ENCODE data around the gene NLGN1.
"Not testable (repeated sequence)": the region's sequence is repeated elsewhere in the genome, so short reads cannot be mapped to it uniquely, and the experiment has no call there.

The NLGN1 gene

DNA sequence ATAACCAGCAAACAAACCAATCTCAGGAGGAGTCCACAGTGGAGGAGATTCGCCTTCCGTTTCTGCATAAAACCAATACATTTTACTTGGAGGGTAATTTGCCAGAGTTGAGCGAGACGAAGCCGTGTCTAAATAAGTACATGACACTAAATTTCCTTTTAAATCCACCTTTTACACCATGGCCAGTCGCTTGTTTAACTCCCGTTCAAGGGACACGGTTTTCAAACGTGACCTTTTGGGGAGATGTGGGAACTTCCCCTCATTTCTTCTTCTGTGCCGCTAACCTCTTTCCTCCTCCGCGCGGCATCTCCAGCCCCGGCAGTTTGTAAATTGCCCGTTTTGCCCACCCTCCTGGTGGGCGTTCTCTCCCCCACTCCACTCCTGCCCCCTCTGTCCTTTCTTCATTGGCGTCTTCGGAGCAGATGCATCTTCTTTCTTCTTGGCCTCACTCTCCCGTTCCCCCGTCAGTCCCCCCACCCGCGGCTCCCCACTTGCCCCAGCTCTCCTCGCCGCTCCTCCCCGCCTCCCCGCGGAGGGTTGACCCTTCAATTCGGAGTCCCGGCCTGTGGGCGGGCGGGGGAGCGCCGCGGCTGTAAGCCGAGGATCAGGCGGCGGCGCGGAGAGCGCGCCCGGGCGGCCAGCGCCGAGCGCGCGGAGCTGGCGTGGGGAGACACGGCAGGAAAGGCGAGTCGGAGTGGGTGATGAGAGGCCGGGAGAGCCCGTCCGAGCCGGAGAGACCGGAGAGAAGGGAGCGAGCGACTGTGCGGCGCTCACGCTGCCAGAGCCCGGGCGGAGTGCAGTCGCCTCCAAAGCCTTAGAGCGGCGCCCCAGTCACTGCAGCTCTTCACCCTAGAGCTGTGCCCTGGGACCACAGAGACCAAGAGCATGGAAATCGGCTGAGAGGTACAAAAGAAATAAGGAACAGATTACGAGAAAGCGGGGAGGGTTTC lies at the start of gene NLGN1:
Gene NLGN1, plus strand, starts transcription at position 584 of the 950 bp plus-strand sequence.
- peaks cover 76% of the 10 kb centered on the region for H3K27me3 Mint-ChIP-seq (ENCODE audit: low read depth)
- H3K4me3 Mint-ChIP-seq = peak within 1 kb of the TSS; percentile 26
- H3K36me3 Mint-ChIP-seq (ENCODE audit: low read depth) = no peaks in the 10 kb centered on the region
- peak within 1 kb of the TSS; percentile 6 for H3K27ac Mint-ChIP-seq
- peaks cover 18% of the 10 kb centered on the region for H3K4me1 Mint-ChIP-seq (ENCODE audit: low read depth)
- H3K9me3 Mint-ChIP-seq = no peaks in the 10 kb centered on the region

DNA sequence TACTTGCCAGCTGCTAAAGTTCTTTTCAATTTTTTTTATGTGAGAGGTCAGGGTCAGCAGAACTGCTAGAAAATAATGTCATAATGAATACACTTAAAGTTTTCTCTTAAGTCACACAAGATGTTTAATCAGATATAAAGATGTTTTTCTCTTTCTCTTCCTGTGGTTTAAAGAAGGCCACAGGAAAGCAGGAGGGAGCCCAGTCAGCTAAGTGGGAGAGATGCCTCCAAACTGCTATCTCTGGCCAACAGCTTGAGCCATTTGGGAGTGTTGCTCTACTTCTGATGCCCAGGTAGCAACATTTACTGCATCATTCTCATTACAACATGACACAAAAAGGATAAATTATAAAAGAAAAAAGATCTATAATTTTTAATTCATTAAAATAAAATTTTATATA lies 45.7 kb upstream of the NLGN1 start:
- Mint-ChIP-seq H3K36me3 (ENCODE audit: low read depth) (no peaks in the 10 kb centered on the region), H3K9me3 (peaks cover 9% of the 10 kb centered on the region), H3K4me1 (ENCODE audit: low read depth) (no peaks in the 10 kb centered on the region), H3K27ac (no peak overlapping the region), H3K27me3 (ENCODE audit: low read depth) (no peaks in the 10 kb centered on the region), H3K4me3 (no peak overlapping the region)

DNA sequence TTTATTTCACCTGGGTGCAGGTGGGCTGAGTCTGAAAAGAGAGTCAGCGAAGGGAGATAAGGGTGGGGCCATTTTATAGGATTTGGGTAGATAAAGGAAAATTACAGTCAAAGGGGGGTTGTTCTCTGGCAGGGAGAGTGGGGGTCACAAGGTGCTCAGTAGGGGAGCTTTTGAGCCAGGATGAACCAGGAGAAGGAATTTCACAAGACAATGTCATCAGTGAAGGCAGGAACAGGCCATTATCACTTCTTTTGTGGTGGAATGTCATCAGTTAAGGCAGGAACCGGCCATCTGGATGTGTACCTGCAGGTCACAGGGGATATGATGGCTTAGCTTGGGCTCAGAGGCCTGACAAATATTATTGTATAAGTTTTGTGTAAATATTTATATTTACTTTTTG lies 44.4 kb upstream of the NLGN1 start:
- H3K27me3 Mint-ChIP-seq (ENCODE audit: low read depth); H3K27ac Mint-ChIP-seq: not testable (repeated sequence)

DNA sequence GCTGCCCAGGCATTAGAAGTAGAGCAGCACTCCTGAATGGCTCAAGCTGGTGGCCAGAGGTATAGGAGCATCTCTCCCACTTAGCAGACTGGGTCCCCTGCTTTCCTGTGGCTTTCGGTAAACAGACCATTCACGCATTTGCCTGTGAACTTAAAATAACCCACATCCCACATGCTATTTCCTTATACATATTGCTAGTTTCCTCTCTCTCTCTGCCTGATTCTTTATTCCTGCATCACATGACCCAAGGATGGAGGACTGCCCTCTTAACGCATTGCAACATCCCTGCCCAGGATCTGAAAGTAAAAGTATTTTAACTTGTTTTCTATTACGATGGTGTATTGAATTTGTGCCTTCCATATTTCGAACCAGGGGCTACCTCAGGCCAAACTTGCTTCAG lies 43.4 kb upstream of the NLGN1 start:
- Mint-ChIP-seq H3K27ac (no peak overlapping the region), H3K36me3 (ENCODE audit: low read depth) (no peaks in the 10 kb centered on the region), H3K4me1 (ENCODE audit: low read depth) (no peaks in the 10 kb centered on the region), H3K4me3 (no peak overlapping the region), H3K9me3 (peaks cover 6% of the 10 kb centered on the region), H3K27me3 (ENCODE audit: low read depth) (no peaks in the 10 kb centered on the region)

More for the DNA sequence above, 44.4 kb upstream of the NLGN1 start:
- not testable (repeated sequence) for H3K4me1 Mint-ChIP-seq (ENCODE audit: low read depth); H3K4me3 Mint-ChIP-seq; H3K9me3 Mint-ChIP-seq; H3K36me3 Mint-ChIP-seq (ENCODE audit: low read depth)

DNA sequence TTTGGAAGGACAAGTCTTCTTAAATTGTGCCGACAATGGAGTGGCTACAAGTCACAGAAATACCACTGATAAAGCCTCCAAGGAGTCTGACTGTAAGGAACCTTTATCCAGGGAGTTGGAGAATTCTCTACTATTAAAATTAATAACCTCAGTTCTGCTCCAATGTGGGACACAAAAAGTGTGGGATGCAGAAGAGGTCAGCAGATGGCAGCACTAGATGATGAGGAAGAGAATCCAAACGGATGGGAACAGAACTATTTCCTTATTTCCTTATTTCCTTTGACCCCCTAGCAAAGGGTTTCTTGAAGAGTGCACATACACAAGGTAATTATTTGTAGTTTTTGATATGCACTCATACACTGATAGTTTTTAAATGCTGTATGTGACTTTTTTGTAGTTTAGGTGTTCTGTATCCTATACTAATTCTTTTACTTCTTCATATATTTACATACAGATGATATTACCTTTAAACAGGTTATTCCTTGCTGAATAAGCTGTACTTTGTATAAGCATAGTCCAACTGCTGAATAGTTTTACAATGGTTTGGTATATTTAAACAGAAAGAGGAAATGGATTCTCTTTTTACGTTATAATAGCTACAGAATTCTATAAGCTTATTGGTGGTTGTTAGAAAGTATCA lies 25.6 kb upstream of the NLGN1 start:
- H3K27me3 Mint-ChIP-seq (ENCODE audit: low read depth) = no peaks in the 10 kb centered on the region
- H3K4me1 Mint-ChIP-seq (ENCODE audit: low read depth) = no peaks in the 10 kb centered on the region
- H3K36me3 Mint-ChIP-seq (ENCODE audit: low read depth) = no peaks in the 10 kb centered on the region
- H3K27ac Mint-ChIP-seq = no peak overlapping the region
- H3K4me3 Mint-ChIP-seq = no peak overlapping the region
- H3K9me3 Mint-ChIP-seq = no peaks in the 10 kb centered on the region

DNA sequence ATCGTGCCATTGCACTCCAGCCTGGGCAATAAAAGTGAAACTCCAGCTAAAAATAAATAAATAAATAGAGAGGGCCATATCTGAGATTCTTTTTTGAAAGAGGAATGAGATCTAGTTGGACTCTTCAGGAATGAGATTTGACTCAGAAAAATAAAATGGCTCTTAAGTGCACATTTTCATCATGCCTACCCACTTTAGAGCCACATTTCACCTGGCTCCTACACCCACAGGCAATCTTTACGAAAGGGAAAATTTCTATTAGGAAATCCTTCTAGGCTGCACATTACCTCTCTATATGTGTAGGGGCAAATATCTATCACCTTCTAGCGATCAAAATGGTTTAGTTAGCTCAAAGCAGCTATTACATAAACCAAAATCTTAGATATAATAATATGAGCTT lies 16.9 kb upstream of the NLGN1 start:
- H3K9me3 Mint-ChIP-seq = no peaks in the 10 kb centered on the region
- H3K27me3 Mint-ChIP-seq (ENCODE audit: low read depth) = no peaks in the 10 kb centered on the region
- H3K4me1 Mint-ChIP-seq (ENCODE audit: low read depth) = no peaks in the 10 kb centered on the region
- H3K27ac Mint-ChIP-seq = no peak overlapping the region
- no peaks in the 10 kb centered on the region for H3K36me3 Mint-ChIP-seq (ENCODE audit: low read depth)
- no peak overlapping the region for H3K4me3 Mint-ChIP-seq

DNA sequence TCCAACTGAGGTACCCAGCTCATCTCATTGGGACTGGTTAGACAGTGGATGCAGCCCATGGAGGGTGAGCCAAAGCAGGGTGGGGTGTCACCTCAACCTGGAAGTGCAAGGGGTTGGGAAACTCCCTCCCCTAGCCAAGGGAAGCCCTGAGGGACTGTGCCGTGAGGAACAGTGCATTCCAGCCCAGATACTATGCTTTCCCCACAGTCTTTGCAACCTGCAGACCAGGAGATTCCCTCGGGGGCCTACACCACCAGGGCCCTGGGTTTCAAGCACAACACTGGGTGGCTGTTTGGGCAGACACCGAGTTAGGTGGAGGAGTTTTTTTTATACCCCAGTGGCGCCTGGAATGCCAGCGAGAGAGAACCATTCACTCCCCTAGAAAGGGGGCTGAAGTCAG lies 15.6 kb upstream of the NLGN1 start:
- H3K27me3 Mint-ChIP-seq (ENCODE audit: low read depth); H3K27ac Mint-ChIP-seq; H3K36me3 Mint-ChIP-seq (ENCODE audit: low read depth): not testable (repeated sequence)

DNA sequence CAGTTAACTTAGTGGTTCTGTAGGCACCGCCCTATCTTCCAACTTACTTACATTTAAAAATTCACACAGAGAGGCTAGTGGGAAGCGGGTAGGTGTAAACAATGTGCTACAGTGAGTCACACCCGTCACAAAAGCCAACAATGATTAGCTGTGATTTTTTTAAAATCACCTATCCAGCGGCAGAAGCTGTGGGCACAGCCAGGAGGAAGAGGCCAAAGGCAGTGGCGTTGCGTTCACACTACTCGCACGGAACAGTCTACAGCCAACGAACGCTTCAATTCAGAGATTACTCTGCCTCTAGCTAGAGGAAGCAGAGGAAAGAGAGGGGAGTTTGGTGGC lies 2.5 kb upstream of the NLGN1 start:
- Mint-ChIP-seq H3K27me3 (ENCODE audit: low read depth) (peaks cover 61% of the 10 kb centered on the region), H3K36me3 (ENCODE audit: low read depth) (no peaks in the 10 kb centered on the region), H3K27ac (no peak overlapping the region), H3K9me3 (no peaks in the 10 kb centered on the region), H3K4me3 (peak overlapping the region; percentile 71), H3K4me1 (ENCODE audit: low read depth) (peaks cover 18% of the 10 kb centered on the region)

More for the DNA sequence above, 15.6 kb upstream of the NLGN1 start:
- not testable (repeated sequence) for H3K9me3 Mint-ChIP-seq; H3K4me3 Mint-ChIP-seq; H3K4me1 Mint-ChIP-seq (ENCODE audit: low read depth)

DNA sequence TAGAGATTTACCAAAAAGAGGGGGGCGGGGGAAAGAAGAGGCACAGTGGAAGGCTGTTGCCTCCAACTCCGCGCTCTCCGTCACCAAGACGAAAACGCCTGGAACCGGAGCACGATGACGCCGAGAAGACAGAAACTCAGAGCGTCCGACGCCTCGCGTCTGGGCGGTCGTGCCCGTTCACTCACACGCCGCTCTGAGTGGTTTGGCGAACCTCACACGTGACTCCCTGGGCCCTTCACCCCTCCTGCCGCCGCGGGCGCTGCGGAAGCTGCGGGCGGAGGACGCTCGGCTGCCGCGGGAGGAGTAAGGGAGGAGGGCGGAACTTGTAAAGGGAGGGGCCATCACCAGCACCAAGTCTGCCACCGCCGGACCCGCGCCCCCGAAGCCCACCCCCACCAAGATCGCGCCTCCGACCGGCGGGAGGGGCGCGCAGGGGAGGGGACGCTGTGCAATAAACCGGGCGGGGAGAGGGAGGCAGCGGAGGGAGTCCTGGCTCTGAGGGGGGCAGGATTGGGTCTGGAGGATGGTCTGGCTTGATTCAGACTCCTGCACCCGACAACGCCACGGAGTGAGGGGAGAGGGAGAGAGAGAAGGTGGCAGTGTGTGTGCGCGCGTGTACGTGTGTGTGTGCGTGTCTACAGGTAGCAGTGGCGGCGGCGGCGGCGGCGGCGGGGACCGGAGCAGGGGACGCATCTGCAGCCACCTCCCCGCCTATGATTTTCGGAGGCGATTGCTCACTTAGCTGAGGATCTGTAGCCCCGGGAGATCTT lies 1.9 kb upstream of the NLGN1 start:
- no peaks in the 10 kb centered on the region for H3K9me3 Mint-ChIP-seq
- no peak overlapping the region for H3K27ac Mint-ChIP-seq
- H3K4me3 Mint-ChIP-seq = peak overlapping the region; percentile 71
- H3K4me1 Mint-ChIP-seq (ENCODE audit: low read depth) = peaks cover 18% of the 10 kb centered on the region
- H3K27me3 Mint-ChIP-seq (ENCODE audit: low read depth) = peaks cover 66% of the 10 kb centered on the region
- H3K36me3 Mint-ChIP-seq (ENCODE audit: low read depth) = no peaks in the 10 kb centered on the region

DNA sequence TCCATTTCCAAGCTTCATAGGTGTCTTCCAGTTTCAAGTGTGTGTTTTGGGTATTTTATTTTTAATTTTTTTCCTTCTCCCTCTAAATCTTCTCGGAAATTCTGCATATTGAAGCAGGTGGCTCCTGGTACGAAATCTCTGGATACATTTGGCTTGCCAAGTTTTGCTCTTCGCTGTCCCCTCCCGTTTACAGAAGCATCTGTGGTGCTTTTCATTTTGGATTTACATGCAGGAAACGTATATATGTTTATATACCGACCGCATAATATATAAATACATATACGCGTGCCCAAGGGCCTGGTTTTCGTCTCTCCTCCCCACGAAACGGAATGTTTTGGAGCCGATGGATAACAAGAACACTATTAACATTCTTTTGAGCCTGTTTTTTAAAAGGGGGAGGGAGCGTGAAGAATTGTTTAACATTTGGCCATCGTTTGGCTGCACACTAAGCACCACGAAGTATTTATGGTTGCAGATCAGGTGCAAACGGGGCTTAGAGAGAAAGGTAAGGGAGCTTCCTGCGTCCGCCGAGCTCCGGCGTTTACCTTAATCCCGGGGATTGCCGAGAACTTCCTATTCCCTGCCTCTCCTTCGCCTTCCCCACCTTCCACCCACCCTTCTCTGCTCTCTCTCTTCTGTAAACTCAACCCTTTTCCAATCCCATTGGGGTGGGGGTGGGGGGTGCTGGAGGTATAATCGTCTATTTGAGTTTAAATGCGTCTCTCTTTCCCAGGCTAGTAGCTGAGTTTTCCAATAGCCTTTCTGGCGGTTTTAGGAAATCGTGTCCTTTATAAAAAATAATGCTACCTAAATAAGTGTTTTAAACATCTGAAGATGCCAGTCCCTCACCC lies 1.1 kb upstream of the NLGN1 start:
- H3K27ac Mint-ChIP-seq = no peak overlapping the region
- H3K27me3 Mint-ChIP-seq (ENCODE audit: low read depth) = peaks cover 72% of the 10 kb centered on the region
- H3K4me1 Mint-ChIP-seq (ENCODE audit: low read depth) = peaks cover 18% of the 10 kb centered on the region
- no peaks in the 10 kb centered on the region for H3K9me3 Mint-ChIP-seq
- H3K4me3 Mint-ChIP-seq = peak overlapping the region; percentile 45
- no peaks in the 10 kb centered on the region for H3K36me3 Mint-ChIP-seq (ENCODE audit: low read depth)

DNA sequence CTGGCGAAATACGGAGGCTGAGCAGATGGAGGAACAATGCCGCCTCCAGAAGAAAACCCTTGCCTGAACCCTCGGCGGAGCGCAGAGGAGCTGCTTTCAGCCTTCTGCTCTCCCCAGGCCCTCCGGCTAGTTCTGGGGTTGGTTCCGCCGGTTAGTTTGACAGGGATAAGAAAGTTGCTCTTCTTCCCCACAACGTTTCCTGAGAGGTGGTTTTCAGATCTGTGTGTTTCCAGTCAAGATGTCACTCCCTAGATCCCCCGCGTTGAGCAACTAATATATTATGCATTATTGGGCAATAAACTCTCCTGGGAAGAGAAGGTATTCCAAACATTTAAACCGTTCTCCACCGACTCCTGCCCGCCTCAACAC lies 551 bp downstream of the NLGN1 start:
- no peaks in the 10 kb centered on the region for H3K36me3 Mint-ChIP-seq (ENCODE audit: low read depth)
- peak overlapping the region; percentile 6 for H3K27ac Mint-ChIP-seq
- H3K27me3 Mint-ChIP-seq (ENCODE audit: low read depth) = peaks cover 79% of the 10 kb centered on the region
- H3K4me3 Mint-ChIP-seq = no peak overlapping the region
- H3K4me1 Mint-ChIP-seq (ENCODE audit: low read depth) = peaks cover 18% of the 10 kb centered on the region
- no peaks in the 10 kb centered on the region for H3K9me3 Mint-ChIP-seq

DNA sequence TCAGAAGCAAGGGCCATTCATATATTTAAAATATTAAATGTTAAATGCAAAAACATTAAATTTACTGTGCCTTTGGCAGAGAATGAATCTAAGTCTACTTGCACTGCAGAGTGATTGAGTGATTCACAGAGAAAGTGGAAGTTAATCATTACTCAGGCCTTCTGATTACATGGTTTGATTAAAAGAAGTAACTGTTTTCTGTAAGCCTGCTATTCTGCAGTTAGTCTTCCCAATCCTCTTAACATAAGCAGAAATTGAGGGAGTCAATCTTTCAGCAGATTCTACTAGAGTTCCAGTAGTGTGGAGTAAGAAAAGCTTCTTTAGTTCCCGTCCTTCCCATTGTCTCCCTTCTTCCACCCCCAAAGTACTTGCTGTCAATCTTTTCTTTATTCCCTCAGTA lies 1.5 kb downstream of the NLGN1 start:
- peaks cover 72% of the 10 kb centered on the region for H3K27me3 Mint-ChIP-seq (ENCODE audit: low read depth)
- no peak overlapping the region for H3K27ac Mint-ChIP-seq
- no peaks in the 10 kb centered on the region for H3K9me3 Mint-ChIP-seq
- H3K36me3 Mint-ChIP-seq (ENCODE audit: low read depth) = no peaks in the 10 kb centered on the region
- peaks cover 18% of the 10 kb centered on the region for H3K4me1 Mint-ChIP-seq (ENCODE audit: low read depth)
- H3K4me3 Mint-ChIP-seq = no peak overlapping the region

DNA sequence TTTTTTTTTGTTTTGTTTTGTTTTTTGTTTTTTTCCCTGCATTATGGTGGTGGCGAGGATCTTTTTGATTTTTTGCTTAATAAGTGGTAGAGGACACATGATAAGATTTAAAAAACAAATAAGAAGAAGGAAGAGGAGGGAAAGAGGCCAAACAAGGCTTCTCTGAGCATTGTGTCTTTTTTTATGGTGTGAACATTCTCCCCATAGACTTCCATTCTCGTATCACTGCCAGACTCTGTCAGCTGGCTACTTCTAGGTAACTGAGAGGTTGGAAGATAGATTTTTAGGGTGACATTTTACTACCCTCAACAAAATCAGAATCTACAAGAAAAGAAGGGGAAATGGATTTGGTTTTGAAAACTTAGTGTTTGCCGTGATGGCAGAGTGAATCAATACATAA lies 3.8 kb downstream of the NLGN1 start:
- Mint-ChIP-seq H3K27ac (no peak overlapping the region), H3K9me3 (no peaks in the 10 kb centered on the region), H3K4me3 (no peak overlapping the region), H3K4me1 (ENCODE audit: low read depth) (peaks cover 7% of the 10 kb centered on the region), H3K36me3 (ENCODE audit: low read depth) (no peaks in the 10 kb centered on the region), H3K27me3 (ENCODE audit: low read depth) (peaks cover 52% of the 10 kb centered on the region)

DNA sequence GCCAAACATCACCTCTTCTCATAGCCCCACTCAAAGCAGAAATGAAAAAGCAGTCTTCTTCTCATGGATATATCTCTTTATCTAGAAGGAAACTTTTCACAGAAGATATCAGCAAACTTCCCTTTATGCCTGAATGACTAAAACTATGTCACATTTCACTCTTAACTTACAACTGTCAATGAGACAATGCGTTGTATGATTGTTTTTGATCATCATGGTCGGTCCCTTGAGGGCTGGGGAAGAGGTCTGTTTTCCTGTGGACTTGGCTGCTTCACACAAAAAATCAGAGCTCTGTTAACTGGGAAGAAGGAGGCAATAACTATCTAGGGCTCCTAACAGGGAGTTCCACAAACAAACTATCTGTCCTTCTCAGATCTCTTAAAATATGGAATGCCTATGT lies 5.1 kb downstream of the NLGN1 start:
- H3K27me3 Mint-ChIP-seq (ENCODE audit: low read depth) = peaks cover 40% of the 10 kb centered on the region
- H3K4me3 Mint-ChIP-seq = no peak overlapping the region
- H3K9me3 Mint-ChIP-seq = no peaks in the 10 kb centered on the region
- no peaks in the 10 kb centered on the region for H3K4me1 Mint-ChIP-seq (ENCODE audit: low read depth)
- H3K36me3 Mint-ChIP-seq (ENCODE audit: low read depth) = no peaks in the 10 kb centered on the region
- H3K27ac Mint-ChIP-seq = no peak overlapping the region

Data from T-helper 1 cell treated with Interleukin-12 subunit alpha and Interleukin-12 subunit beta and Interleukin-4 antibody, amounts not matched to agents 30 μg/mL and 1 μg/mL, for 36 hours (primary cell).